ENCODE data around the gene ITSN2.
"Not testable (repeated sequence)": the region's sequence is repeated elsewhere in the genome, so short reads cannot be mapped to it uniquely, and the experiment has no call there.

The ITSN2 gene

DNA sequence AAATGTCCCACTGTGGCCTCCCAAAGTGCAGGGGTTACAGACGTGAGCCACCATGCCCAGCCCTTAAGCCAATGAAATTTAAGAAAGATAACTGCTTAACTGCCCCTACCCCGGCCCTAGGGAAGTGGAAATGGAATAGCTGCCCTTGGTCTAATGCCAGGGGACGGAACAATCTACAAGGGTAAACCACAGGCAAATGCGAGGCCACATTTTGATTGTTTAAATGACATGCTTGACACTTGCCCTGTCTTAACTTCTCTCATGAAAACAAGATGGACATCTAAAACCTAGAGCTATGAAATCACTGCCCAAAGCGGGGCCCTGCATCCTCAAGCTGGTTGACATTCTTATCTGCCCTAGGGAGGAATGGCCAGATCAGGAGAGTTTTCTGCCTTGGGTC is 5.5 kb upstream of the ITSN2 start:
- POLR2A ChIA-PET (ENCODE audit: low non-redundant PET): no interaction called here
- CTCF ChIA-PET: interaction anchor here (0.5 kb wide), 1 partner anchor 538 kb away, joined by 5 read pairs; no protein-coding TSS in a partner anchor
- no peak for DNase-seq (ENCODE audit: low spot score)
- H3K27ac ChIP-seq: no peak overlapping the region
- no peak for TF ChIP-seq CTCF (conservative IDR thresholded peaks at IDR 0.05; ENCODE audit: low read depth)

DNA sequence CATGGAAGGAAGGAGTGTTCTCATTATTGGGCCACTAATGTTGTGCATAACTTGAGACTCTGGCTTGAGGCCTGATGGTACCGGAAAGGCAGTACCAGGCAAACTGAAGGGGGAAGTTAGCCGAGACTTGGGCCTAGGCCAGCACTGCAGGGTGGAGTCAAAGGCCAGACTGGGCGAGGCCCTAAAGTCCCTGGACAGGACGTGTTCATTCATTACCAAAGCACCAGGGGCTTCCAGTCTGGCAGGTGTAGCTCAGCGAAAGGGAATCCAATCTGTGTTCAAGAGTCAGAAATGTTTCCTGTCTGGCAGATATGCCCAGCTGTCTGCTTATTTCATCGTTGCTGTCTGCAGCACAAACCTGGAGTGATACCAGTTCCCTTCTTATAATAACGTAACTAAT is 4.7 kb upstream of the ITSN2 start:
- TF ChIP-seq CTCF (conservative IDR thresholded peaks at IDR 0.05; ENCODE audit: low read depth): no peak
- POLR2A ChIA-PET (ENCODE audit: low non-redundant PET): no interaction called here
- CTCF ChIA-PET: no interaction called here
- peak overlapping the region; percentile 66 for H3K27ac ChIP-seq
- DNase-seq (ENCODE audit: low spot score): no peak

DNA sequence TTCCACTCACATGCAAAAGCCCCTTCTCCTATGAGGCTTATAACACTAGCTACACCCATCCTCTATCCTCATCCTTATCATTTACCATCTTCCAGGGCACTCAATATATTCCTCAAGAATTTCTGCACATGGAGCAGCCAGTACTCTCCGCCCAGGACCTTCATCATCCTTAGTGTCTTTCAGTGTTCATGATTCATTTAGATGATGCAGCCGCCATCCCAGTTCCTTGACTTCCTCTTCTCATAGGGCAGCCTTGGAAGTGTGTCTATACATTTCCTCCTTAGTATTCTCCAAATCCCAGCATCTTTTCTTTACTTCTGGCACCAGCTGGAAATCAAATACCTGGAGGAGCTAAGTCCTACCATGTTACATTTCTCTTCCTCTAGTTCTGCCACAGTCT is 3.0 kb upstream of the ITSN2 start:
- POLR2A ChIA-PET (ENCODE audit: low non-redundant PET): no interaction called here
- no peak overlapping the region for H3K27ac ChIP-seq
- DNase-seq (ENCODE audit: low spot score): no peak
- CTCF ChIA-PET: no interaction called here
- TF ChIP-seq CTCF (conservative IDR thresholded peaks at IDR 0.05; ENCODE audit: low read depth): no peak

GRCh38 chr2:24362253-24362652 is 1.9 kb upstream of the ITSN2 start:
- ChIA-PET CTCF (interaction anchor here (0.6 kb wide), 1 partner anchor 377 kb away, joined by 4 read pairs; no protein-coding TSS in a partner anchor), POLR2A (ENCODE audit: low non-redundant PET) (no interaction called here)
- no peak overlapping the region for H3K27ac ChIP-seq
- no peak for TF ChIP-seq CTCF (conservative IDR thresholded peaks at IDR 0.05; ENCODE audit: low read depth)
- no peak for DNase-seq (ENCODE audit: low spot score)

GRCh38 chr2:24360963-24361330 is 611 bp upstream of the ITSN2 start:
- peak overlapping the region; percentile 79 for H3K27ac ChIP-seq
- DNase-seq (ENCODE audit: low spot score): no peak
- ChIA-PET CTCF (interaction anchor here (0.6 kb wide), 1 partner anchor 36 kb away, joined by 3 read pairs; no protein-coding TSS in a partner anchor), POLR2A (ENCODE audit: low non-redundant PET) (interaction anchor here (1.2 kb wide), 1 partner anchor 52 kb away, joined by 3 read pairs; no protein-coding TSS in a partner anchor)
- no peak for TF ChIP-seq CTCF (conservative IDR thresholded peaks at IDR 0.05; ENCODE audit: low read depth)

GRCh38 chr2:24359129-24360049 is 947 bp downstream of the ITSN2 start:
- peak overlapping the region; percentile 79 for H3K27ac ChIP-seq
- POLR2A ChIA-PET (ENCODE audit: low non-redundant PET): interaction anchor here (1.2 kb wide), 1 partner anchor 51 kb away, joined by 3 read pairs; no protein-coding TSS in a partner anchor
- TF ChIP-seq CTCF (conservative IDR thresholded peaks at IDR 0.05; ENCODE audit: low read depth): no peak
- CTCF ChIA-PET: interaction anchor here (0.8 kb wide), 1 partner anchor 536 kb away, joined by 3 read pairs; no protein-coding TSS in a partner anchor
- DNase-seq (ENCODE audit: low spot score): peak; percentile 31

DNA sequence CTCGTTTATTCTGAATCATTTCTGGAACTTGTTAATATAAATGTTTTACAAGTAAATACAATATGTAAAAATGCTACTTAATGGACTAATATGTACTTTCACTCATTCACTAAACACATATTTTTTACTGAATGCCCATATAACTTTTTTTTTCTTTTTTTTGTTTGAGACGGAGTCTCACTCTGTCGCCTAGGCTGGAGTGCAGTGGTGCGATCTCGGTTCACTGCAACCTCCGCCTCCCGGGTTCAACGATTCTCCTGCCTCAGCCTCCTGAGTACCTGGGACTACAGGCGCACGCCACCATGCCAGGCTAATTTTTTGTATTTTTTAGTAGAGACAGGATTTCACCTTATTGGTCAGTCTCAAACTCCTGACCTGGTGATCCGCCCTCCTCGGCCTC is 2.6 kb downstream of the ITSN2 start:
- H3K27ac ChIP-seq; DNase-seq (ENCODE audit: low spot score); POLR2A ChIA-PET (ENCODE audit: low non-redundant PET): not testable (repeated sequence)
- CTCF ChIA-PET: interaction anchor here (0.7 kb wide), 1 partner anchor 435 kb away, joined by 3 read pairs; no protein-coding TSS in a partner anchor

DNA sequence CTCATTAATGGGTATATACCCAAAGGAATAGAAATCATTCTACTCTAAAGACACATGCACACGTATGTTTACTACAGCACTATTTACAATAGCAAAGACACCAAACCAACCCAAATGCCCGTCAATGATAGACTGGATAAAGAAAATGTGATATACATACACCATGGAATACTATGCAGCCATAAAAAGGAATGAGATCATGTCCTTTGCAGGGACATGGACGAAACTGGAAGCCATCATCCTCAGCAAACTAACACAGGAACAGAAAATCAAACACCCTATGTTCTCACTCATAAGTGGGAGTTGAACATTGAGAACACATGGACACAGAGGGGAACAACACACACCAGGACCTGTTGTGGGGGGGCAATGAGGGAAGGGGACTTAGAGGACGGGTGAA is 3.2 kb downstream of the ITSN2 start:
- H3K27ac ChIP-seq; POLR2A ChIA-PET (ENCODE audit: low non-redundant PET); DNase-seq (ENCODE audit: low spot score); CTCF ChIA-PET: not testable (repeated sequence)
